ENCODE results near the gene SHC3.

DNA sequence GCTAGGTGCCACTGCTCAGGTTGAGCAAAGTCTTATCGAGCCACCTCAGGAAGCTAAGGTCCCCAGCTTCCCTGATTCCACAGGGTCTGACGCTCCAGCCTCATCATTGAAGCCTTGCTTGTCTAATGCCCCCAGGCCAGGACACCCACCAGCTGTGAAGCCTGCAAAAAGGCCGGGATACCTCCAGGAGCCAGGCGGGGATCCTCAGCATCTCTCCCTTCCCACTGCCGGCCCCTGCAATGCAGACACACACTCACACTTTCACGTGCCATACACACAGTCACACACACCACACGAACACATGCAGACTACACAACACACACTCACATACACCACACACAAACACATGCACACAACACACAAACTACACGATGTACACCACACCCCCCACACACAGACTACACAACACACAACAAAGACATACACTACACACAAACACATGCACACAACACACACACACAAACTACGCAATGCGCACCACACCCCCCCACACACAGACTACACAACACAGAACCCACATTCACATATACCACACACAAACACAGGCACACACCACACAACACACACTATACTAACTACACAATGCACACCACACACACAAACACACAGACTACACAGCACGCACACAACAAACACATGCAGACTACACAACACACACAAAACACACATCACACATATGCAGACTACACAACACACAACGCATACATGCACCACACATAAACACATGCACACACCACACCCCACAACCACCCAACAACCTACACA lies 205.2 kb downstream of the SHC3 start:
- TF ChIP-seq ADNP (tag; IDR thresholded peaks at IDR 0.05) = no peak
- TF ChIP-seq CHD2 (IDR thresholded peaks at IDR 0.05; ENCODE audit: low read depth, low read length) = no peak
- TF ChIP-seq, protein P1, sequence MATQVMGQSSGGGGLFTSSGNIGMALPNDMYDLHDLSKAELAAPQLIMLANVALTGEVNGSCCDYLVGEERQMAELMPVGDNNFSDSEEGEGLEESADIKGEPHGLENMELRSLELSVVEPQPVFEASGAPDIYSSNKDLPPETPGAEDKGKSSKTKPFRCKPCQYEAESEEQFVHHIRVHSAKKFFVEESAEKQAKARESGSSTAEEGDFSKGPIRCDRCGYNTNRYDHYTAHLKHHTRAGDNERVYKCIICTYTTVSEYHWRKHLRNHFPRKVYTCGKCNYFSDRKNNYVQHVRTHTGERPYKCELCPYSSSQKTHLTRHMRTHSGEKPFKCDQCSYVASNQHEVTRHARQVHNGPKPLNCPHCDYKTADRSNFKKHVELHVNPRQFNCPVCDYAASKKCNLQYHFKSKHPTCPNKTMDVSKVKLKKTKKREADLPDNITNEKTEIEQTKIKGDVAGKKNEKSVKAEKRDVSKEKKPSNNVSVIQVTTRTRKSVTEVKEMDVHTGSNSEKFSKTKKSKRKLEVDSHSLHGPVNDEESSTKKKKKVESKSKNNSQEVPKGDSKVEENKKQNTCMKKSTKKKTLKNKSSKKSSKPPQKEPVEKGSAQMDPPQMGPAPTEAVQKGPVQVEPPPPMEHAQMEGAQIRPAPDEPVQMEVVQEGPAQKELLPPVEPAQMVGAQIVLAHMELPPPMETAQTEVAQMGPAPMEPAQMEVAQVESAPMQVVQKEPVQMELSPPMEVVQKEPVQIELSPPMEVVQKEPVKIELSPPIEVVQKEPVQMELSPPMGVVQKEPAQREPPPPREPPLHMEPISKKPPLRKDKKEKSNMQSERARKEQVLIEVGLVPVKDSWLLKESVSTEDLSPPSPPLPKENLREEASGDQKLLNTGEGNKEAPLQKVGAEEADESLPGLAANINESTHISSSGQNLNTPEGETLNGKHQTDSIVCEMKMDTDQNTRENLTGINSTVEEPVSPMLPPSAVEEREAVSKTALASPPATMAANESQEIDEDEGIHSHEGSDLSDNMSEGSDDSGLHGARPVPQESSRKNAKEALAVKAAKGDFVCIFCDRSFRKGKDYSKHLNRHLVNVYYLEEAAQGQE (IDR thresholded peaks at IDR 0.05; ENCODE audit: borderline replicate concordance) = no peak
- TF ChIP-seq, protein P1 (CRISPR knock-in tag; IDR thresholded peaks at IDR 0.05; ENCODE audit: low read depth) = no peak
- TF ChIP-seq, protein P2, sequence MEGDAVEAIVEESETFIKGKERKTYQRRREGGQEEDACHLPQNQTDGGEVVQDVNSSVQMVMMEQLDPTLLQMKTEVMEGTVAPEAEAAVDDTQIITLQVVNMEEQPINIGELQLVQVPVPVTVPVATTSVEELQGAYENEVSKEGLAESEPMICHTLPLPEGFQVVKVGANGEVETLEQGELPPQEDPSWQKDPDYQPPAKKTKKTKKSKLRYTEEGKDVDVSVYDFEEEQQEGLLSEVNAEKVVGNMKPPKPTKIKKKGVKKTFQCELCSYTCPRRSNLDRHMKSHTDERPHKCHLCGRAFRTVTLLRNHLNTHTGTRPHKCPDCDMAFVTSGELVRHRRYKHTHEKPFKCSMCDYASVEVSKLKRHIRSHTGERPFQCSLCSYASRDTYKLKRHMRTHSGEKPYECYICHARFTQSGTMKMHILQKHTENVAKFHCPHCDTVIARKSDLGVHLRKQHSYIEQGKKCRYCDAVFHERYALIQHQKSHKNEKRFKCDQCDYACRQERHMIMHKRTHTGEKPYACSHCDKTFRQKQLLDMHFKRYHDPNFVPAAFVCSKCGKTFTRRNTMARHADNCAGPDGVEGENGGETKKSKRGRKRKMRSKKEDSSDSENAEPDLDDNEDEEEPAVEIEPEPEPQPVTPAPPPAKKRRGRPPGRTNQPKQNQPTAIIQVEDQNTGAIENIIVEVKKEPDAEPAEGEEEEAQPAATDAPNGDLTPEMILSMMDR (IDR thresholded peaks at IDR 0.05 in 2 of 3, conservative IDR thresholded peaks at IDR 0.05 in 1 of 3; ENCODE audit: insufficient read depth in 2 of 3, low read depth in 1 of 3, low read length in 3 of 3) = no peak
- TF ChIP-seq BHLHE40 (IDR thresholded peaks at IDR 0.05; ENCODE audit: low read length) = no peak
- no peak for TF ChIP-seq DDX20 (tag; IDR thresholded peaks at IDR 0.05; ENCODE audit: low read depth)
- TF ChIP-seq GABPB1 (CRISPR knock-in tag; IDR thresholded peaks at IDR 0.05) = no peak
- no peak for TF ChIP-seq SMARCC2 (IDR thresholded peaks at IDR 0.05; ENCODE audit: low read depth)
- TF ChIP-seq ZNF24 (IDR thresholded peaks at IDR 0.05) = no peak
- TF ChIP-seq, protein P3, sequence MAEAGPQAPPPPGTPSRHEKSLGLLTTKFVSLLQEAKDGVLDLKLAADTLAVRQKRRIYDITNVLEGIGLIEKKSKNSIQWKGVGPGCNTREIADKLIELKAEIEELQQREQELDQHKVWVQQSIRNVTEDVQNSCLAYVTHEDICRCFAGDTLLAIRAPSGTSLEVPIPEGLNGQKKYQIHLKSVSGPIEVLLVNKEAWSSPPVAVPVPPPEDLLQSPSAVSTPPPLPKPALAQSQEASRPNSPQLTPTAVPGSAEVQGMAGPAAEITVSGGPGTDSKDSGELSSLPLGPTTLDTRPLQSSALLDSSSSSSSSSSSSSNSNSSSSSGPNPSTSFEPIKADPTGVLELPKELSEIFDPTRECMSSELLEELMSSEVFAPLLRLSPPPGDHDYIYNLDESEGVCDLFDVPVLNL (CRISPR knock-in tag; IDR thresholded peaks at IDR 0.05; ENCODE audit: low read depth) = no peak
- no peak for TF ChIP-seq NR3C1 (CRISPR knock-in tag; IDR thresholded peaks at IDR 0.05)
